H9 (cell line): Measurements from ENCODE around the gene ACAD8. TPM values are rescaled to one million over a fixed set of nuclear protein-coding genes. Genes with fewer than 3 reads are reported as not detected.

Source experiments
- DNase-seq: peaks from one replicate; pipeline ENCODE4 v3.0.0-alpha.2; 2017
- H2AFZ ChIP-seq: one replicate; pipeline ENCODE4 v1.6.1; 2013; ENCODE audit warnings: mild to moderate bottlenecking, low read length, control low read depth, moderate library complexity
- H2AK5ac ChIP-seq: 2 replicates; pipeline ENCODE4 v1.6.1; 2013; ENCODE audit warnings: low read length, control low read depth, mixed read lengths; ENCODE audit not compliant: insufficient read length
- H2BK120ac ChIP-seq: one replicate; pipeline ENCODE4 v1.6.1; 2013; ENCODE audit warnings: low read depth, mild to moderate bottlenecking, low read length, control low read depth, inconsistent platforms; ENCODE audit not compliant: poor library complexity, severe bottlenecking
- H2BK12ac ChIP-seq: 2 replicates; pipeline ENCODE4 v1.6.1; 2013; ENCODE audit warnings: low read length, control low read depth, mixed read lengths, low read depth; ENCODE audit not compliant: insufficient read length
- H2BK15ac ChIP-seq: 2 replicates; pipeline ENCODE4 v1.6.1; 2013; ENCODE audit warnings: low read depth, low read length, control low read depth
- H2BK20ac ChIP-seq: one replicate; pipeline ENCODE4 v1.6.1; 2013; ENCODE audit warnings: low read depth, mild to moderate bottlenecking, low read length, control low read depth, inconsistent platforms; ENCODE audit not compliant: poor library complexity, severe bottlenecking
- H2BK5ac ChIP-seq: 2 replicates; pipeline ENCODE4 v1.6.1; 2013; ENCODE audit warnings: low read length, control low read depth, mixed read lengths; ENCODE audit not compliant: insufficient read length
- H3K14ac ChIP-seq: 2 replicates; pipeline ENCODE4 v1.6.1; 2013; ENCODE audit warnings: low read length, control low read depth; ENCODE audit not compliant: insufficient read depth
- H3K18ac ChIP-seq: 2 replicates; pipeline ENCODE4 v1.6.1; 2013; ENCODE audit warnings: low read depth, mild to moderate bottlenecking, mixed read lengths, low read length, control low read depth; ENCODE audit not compliant: insufficient read length
- H3K23ac ChIP-seq: 2 replicates; pipeline ENCODE4 v1.6.1; 2013; ENCODE audit warnings: low read length, control low read depth, mixed read lengths, low read depth; ENCODE audit not compliant: insufficient read length
- H3K23me2 ChIP-seq: 2 replicates; pipeline ENCODE4 v1.6.1; 2013; ENCODE audit warnings: low read depth, mild to moderate bottlenecking, mixed read lengths, low read length, control low read depth; ENCODE audit not compliant: insufficient read length, poor library complexity, severe bottlenecking
- H3K27ac ChIP-seq: 2 replicates; pipeline ENCODE4 v1.5.1; 2013; ENCODE audit warnings: low read length, control low read depth, mixed read lengths, low read depth; ENCODE audit not compliant: insufficient read length
- H3K27me3 ChIP-seq: 2 replicates; pipeline ENCODE4 v1.6.1; 2013; ENCODE audit warnings: low read length, control low read depth, inconsistent platforms; ENCODE audit not compliant: insufficient read depth
- H3K4ac ChIP-seq: 2 replicates; pipeline ENCODE4 v1.6.1; 2013; ENCODE audit warnings: low read depth, mild to moderate bottlenecking, control low read depth, inconsistent platforms, low read length, moderate library complexity
- H3K4me1 ChIP-seq: 2 replicates; pipeline ENCODE4 v1.6.1; 2013; ENCODE audit warnings: low read length, control low read depth, inconsistent platforms; ENCODE audit not compliant: insufficient read depth
- H3K4me2 ChIP-seq: 2 replicates; pipeline ENCODE4 v1.6.1; 2013; ENCODE audit warnings: low read length, control low read depth, mixed read lengths; ENCODE audit not compliant: insufficient read length, insufficient read depth
- H3K56ac ChIP-seq: 2 replicates; pipeline ENCODE4 v1.6.1; 2013; ENCODE audit warnings: low read depth, mild to moderate bottlenecking, mixed read lengths, low read length, control low read depth; ENCODE audit not compliant: insufficient read length
- H3K79me1 ChIP-seq: 2 replicates; pipeline ENCODE4 v1.6.1; 2013; ENCODE audit warnings: low read depth, mild to moderate bottlenecking, moderate library complexity, low read length, control low read depth, inconsistent platforms; ENCODE audit not compliant: insufficient read depth, poor library complexity, severe bottlenecking
- H3K79me2 ChIP-seq: 2 replicates; pipeline ENCODE4 v1.6.1; 2013; ENCODE audit warnings: low read length, control low read depth, inconsistent platforms; ENCODE audit not compliant: insufficient read depth
- H3K9ac ChIP-seq: 2 replicates; pipeline ENCODE4 v1.6.1; 2013; ENCODE audit warnings: low read length, control low read depth, mixed read lengths; ENCODE audit not compliant: insufficient read length; ENCODE audit errors: extremely low read depth
- H3K9me3 ChIP-seq: one replicate; pipeline ENCODE4 v1.6.1; 2013; ENCODE audit warnings: low read depth, low read length, inconsistent platforms; ENCODE audit not compliant: control insufficient read depth
- H3T11ph ChIP-seq: one replicate; pipeline ENCODE4 v1.6.1; 2013; ENCODE audit warnings: mild to moderate bottlenecking, low read length, control low read depth, inconsistent platforms
- H4K20me1 ChIP-seq: one replicate; pipeline ENCODE4 v1.6.1; 2013; ENCODE audit not compliant: control insufficient read depth, insufficient read length, insufficient read depth
- H4K5ac ChIP-seq: 2 replicates; pipeline ENCODE4 v1.6.1; 2013; ENCODE audit warnings: low read depth, mild to moderate bottlenecking, mixed read lengths, low read length, control low read depth; ENCODE audit not compliant: insufficient read length
- H4K8ac ChIP-seq: replicated peaks from 2 replicates; pipeline ENCODE4 v1.6.1; 2013; ENCODE audit warnings: low read length, control low read depth, mixed read lengths, low read depth; ENCODE audit not compliant: insufficient read length
- H4K91ac ChIP-seq: 2 replicates; pipeline ENCODE4 v1.6.1; 2013; ENCODE audit warnings: low read depth, mild to moderate bottlenecking, moderate library complexity, mixed read lengths, low read length, control low read depth; ENCODE audit not compliant: insufficient read length
- H3K27ac Mint-ChIP-seq, 3 experiments: 2 replicates in 2 of 3; 3 replicates in 1 of 3; pipeline ENCODE4 v1.8.0; 2020 to 2021; ENCODE audit warnings: mixed read lengths in 3 of 3, mild to moderate bottlenecking in 1 of 3, moderate library complexity in 1 of 3
- H3K27me3 Mint-ChIP-seq: 2 replicates; pipeline ENCODE4 v1.8.0; 2021; ENCODE audit warnings: low read depth, mild to moderate bottlenecking, moderate library complexity, mixed read lengths
- H3K36me3 Mint-ChIP-seq, 3 experiments: 2 replicates in 2 of 3; 3 replicates in 1 of 3; pipeline ENCODE4 v1.8.0; 2020 to 2021; ENCODE audit warnings: low read depth in 3 of 3, mixed read lengths in 3 of 3; ENCODE audit not compliant: insufficient read depth in 1 of 3
- H3K4me1 Mint-ChIP-seq, 2 experiments: 2 replicates each; pipeline ENCODE4 v1.8.0; 2020; ENCODE audit warnings: mixed read lengths in 2 of 2
- H3K4me3 Mint-ChIP-seq, 2 experiments: 2 replicates in 1 of 2; 3 replicates in 1 of 2; pipeline ENCODE4 v1.8.0; 2020 to 2021; ENCODE audit warnings: mild to moderate bottlenecking in 2 of 2, mixed read lengths in 2 of 2, moderate library complexity in 1 of 2
- H3K9me3 Mint-ChIP-seq, 2 experiments: 2 replicates in 1 of 2; 3 replicates in 1 of 2; pipeline ENCODE4 v1.8.0; 2020; ENCODE audit warnings: mild to moderate bottlenecking in 2 of 2, mixed read lengths in 2 of 2, moderate library complexity in 1 of 2
- CTCF ChIP-seq: fragments of 200-600 bp; sonication (generic); conservative IDR thresholded peaks from 3 replicates; pipeline ENCODE4 v1.8.0; 2021; ENCODE audit warnings: antibody characterized with exemption, mild to moderate bottlenecking
- WGBS: extraction: QIAGEN DNeasy Blood & Tissue Kit; methylation state at CpG from one replicate; pipeline ENCODE4 v1.1.7; 2013; ENCODE audit warnings: missing lambda C conversion rate, low lambda C conversion rate, mixed read lengths; ENCODE audit not compliant: insufficient read length; ENCODE audit errors: extremely low coverage; 5-methylcytosine and 5-hydroxymethylcytosine counted together
- total RNA-seq: library from RNA; stranded (reverse); gene quantifications from 2 replicates; pipeline ENCODE4 v1.2.1, GENCODE V29; 2021

The ACAD8 gene
- total RNA-seq, 1 experiment from 2014 or later = 46.8 TPM

- no peaks in the 10 kb centered on the region for H3K9me3 ChIP-seq
- H3K4ac ChIP-seq = no peak overlapping the region
- no peaks in the 10 kb centered on the region for H3K4me1 ChIP-seq
- Mint-ChIP-seq H3K4me3 (no peak overlapping the region), H3K4me1 (peaks cover 4 to 8% of the 10 kb centered on the region in 2 experiments), H3K9me3 (no peaks in the 10 kb centered on the region), H3K27me3 (no peaks in the 10 kb centered on the region), H3K36me3 (peaks cover 30 to 71% (median 37%) of the 10 kb centered on the region in 3 experiments), H3K27ac (peak overlapping the region in 1 of 3 experiments; percentile 59; a peak in 1 of 7 replicates)
- H4K8ac ChIP-seq = no peak overlapping the region
- no peak overlapping the region for H3K4me2 ChIP-seq
- H4K20me1 ChIP-seq = no peaks in the 10 kb centered on the region
- H4K5ac ChIP-seq = no peak overlapping the region
- H2BK5ac ChIP-seq = no peak overlapping the region
- no peaks in the 10 kb centered on the region for H3K79me2 ChIP-seq
- H3T11ph ChIP-seq = no peak overlapping the region
- no CpG with 5 or more reads among the region's 11 CpGs for WGBS
- H2BK120ac ChIP-seq = no peak overlapping the region
- H3K56ac ChIP-seq = no peak overlapping the region
- no peak overlapping the region for H3K27ac ChIP-seq
- no peak for TF ChIP-seq CTCF
- H2AFZ ChIP-seq = no peak overlapping the region
- no peak overlapping the region for H2BK15ac ChIP-seq
- no peaks in the 10 kb centered on the region for H3K79me1 ChIP-seq
- H2BK12ac ChIP-seq = no peak overlapping the region
- no peak overlapping the region for H4K91ac ChIP-seq
- no peak overlapping the region for H3K9ac ChIP-seq
- H2BK20ac ChIP-seq = no peak overlapping the region
- no peaks in the 10 kb centered on the region for H3K27me3 ChIP-seq
- no peak overlapping the region for H2AK5ac ChIP-seq
- H3K14ac ChIP-seq = no peak overlapping the region
- no peak overlapping the region for H3K23ac ChIP-seq
- no peak for DNase-seq
- H3K18ac ChIP-seq = no peak overlapping the region
- no peaks in the 10 kb centered on the region for H3K23me2 ChIP-seq
These were observed 7.3 kb upstream of the ACAD8 start for GRCh38 chr11:134246100-134246499.
